ENCODE data around the gene SSH3.
A peak's percentile ranks its signal among the peaks of the same experiment; 100 is the strongest.

SSH3 gene

GRCh38 chr11:67285541-67286498, 17.5 kb upstream of the SSH3 start:
- Histone ChIP-seq H3K36me3 (replicated peaks; ENCODE audit: low read depth, low read length) (peaks cover 65% of the 10 kb centered on the region), H3K9ac (ENCODE audit: low read length) (no peak overlapping the region), H3K27ac (ENCODE audit: low read length) (no peak overlapping the region), H3K79me2 (ENCODE audit: low read length) (peaks cover 28% of the 10 kb centered on the region), H3K27me3 (ENCODE audit: low read depth, low read length) (no peaks in the 10 kb centered on the region), H3K4me3 (ENCODE audit: low read length) (no peak overlapping the region), H3K9me3 (ENCODE audit: insufficient read depth, low read length) (no peaks in the 10 kb centered on the region), H3K4me2 (ENCODE audit: low read length) (no peak overlapping the region), H2AFZ (ENCODE audit: low read depth, low read length) (no peak overlapping the region), H3K4me1 (ENCODE audit: low read length) (peaks cover 22% of the 10 kb centered on the region), H4K20me1 (ENCODE audit: insufficient read depth, low read length) (no peaks in the 10 kb centered on the region)
- TF ChIP-seq CTCF (IDR thresholded peaks at IDR 0.05; ENCODE audit: low read depth, low read length): no peak
- no peak for TF ChIP-seq EZH2phosphoT487 (IDR thresholded peaks at IDR 0.05; ENCODE audit: low read depth)

GRCh38 chr11:67286621-67287333, 16.6 kb upstream of the SSH3 start:
- TF ChIP-seq CTCF (IDR thresholded peaks at IDR 0.05; ENCODE audit: low read depth, low read length): peak; percentile 7; the same call in 1 of the 2 replicates
- no peak for TF ChIP-seq EZH2phosphoT487 (IDR thresholded peaks at IDR 0.05; ENCODE audit: low read depth)
- Histone ChIP-seq H3K27ac (ENCODE audit: low read length) (peak overlapping the region; percentile 93), H3K4me2 (ENCODE audit: low read length) (peak overlapping the region; percentile 93; the same call in 1 of the 2 replicates), H3K36me3 (replicated peaks; ENCODE audit: low read depth, low read length) (peaks cover 62% of the 10 kb centered on the region), H3K79me2 (ENCODE audit: low read length) (peaks cover 28% of the 10 kb centered on the region), H3K4me1 (ENCODE audit: low read length) (peaks cover 22% of the 10 kb centered on the region), H3K9me3 (ENCODE audit: insufficient read depth, low read length) (no peaks in the 10 kb centered on the region), H3K4me3 (ENCODE audit: low read length) (no peak overlapping the region), H4K20me1 (ENCODE audit: insufficient read depth, low read length) (no peaks in the 10 kb centered on the region), H2AFZ (ENCODE audit: low read depth, low read length) (no peak overlapping the region), H3K27me3 (ENCODE audit: low read depth, low read length) (no peaks in the 10 kb centered on the region), H3K9ac (ENCODE audit: low read length) (no peak overlapping the region)

- peak overlapping the region; percentile 86 for H3K4me3 ChIP-seq (ENCODE audit: low read length)
- no peaks in the 10 kb centered on the region for H3K9me3 ChIP-seq (ENCODE audit: insufficient read depth, low read length)
Measured at GRCh38 chr11:67287355-67288197, 15.8 kb upstream of the SSH3 start.

More at GRCh38 chr11:67287355-67288197, 15.8 kb upstream of the SSH3 start:
- TF ChIP-seq EZH2phosphoT487 (IDR thresholded peaks at IDR 0.05; ENCODE audit: low read depth) (no peak), CTCF (IDR thresholded peaks at IDR 0.05; ENCODE audit: low read depth, low read length) (no peak)
- Histone ChIP-seq H3K27me3 (ENCODE audit: low read depth, low read length) (no peaks in the 10 kb centered on the region), H3K79me2 (ENCODE audit: low read length) (peaks cover 28% of the 10 kb centered on the region), H3K4me2 (ENCODE audit: low read length) (peak overlapping the region; percentile 93), H3K27ac (ENCODE audit: low read length) (peak overlapping the region; percentile 93), H4K20me1 (ENCODE audit: insufficient read depth, low read length) (no peaks in the 10 kb centered on the region), H3K36me3 (replicated peaks; ENCODE audit: low read depth, low read length) (peaks cover 61% of the 10 kb centered on the region), H3K9ac (ENCODE audit: low read length) (peak overlapping the region; percentile 97), H2AFZ (ENCODE audit: low read depth, low read length) (no peak overlapping the region), H3K4me1 (ENCODE audit: low read length) (peaks cover 22% of the 10 kb centered on the region)
